Neural cell (in vitro differentiated cells): Measurements from ENCODE around the gene GRID2IP.

Experiments
- CTCF ChIP-seq: fragments of 450-650 bp; IDR thresholded peaks from 2 replicates; pipeline ENCODE4 v1.5.1; 2014; ENCODE audit warnings: antibody characterized with exemption, mild to moderate bottlenecking, moderate library complexity; ENCODE audit not compliant: poor library complexity, severe bottlenecking
- EP300 ChIP-seq: fragments of 450-650 bp; conservative IDR thresholded peaks from 2 replicates; pipeline ENCODE4 v1.6.1; 2014; ENCODE audit warnings: antibody characterized with exemption, mild to moderate bottlenecking, moderate library complexity; ENCODE audit not compliant: poor library complexity, severe bottlenecking
- EZH2 ChIP-seq: fragments of 200-600, 300-800 bp; shearing (Covaris generic), sonication (generic); IDR thresholded peaks from 2 replicates; pipeline ENCODE4 v1.6.1; 2014; ENCODE audit warnings: antibody characterized with exemption, low read length, borderline replicate concordance, mild to moderate bottlenecking; ENCODE audit not compliant: insufficient read depth, poor library complexity, severe bottlenecking
- RAD21 ChIP-seq: fragments of 450-650 bp; conservative IDR thresholded peaks from 2 replicates; pipeline ENCODE4 v1.6.1; 2014; ENCODE audit warnings: antibody characterized with exemption, mild to moderate bottlenecking, moderate library complexity

- TF ChIP-seq EZH2 (no peak), CTCF (no peak), EP300 (no peak), RAD21 (no peak)
These were observed 16.6 kb upstream of the GRID2IP start for GRCh38 chr7:6567886-6568285.
